Neural cell (in vitro differentiated cells): ENCODE measurements around the gene ATG9B.

ENCODE experiments used
- EP300 ChIP-seq: fragments of 450-650 bp; conservative IDR thresholded peaks from 2 replicates; pipeline ENCODE4 v1.6.1; 2014; ENCODE audit warnings: antibody characterized with exemption, mild to moderate bottlenecking, moderate library complexity; ENCODE audit not compliant: poor library complexity, severe bottlenecking
- EZH2 ChIP-seq: fragments of 200-600, 300-800 bp; shearing (Covaris generic), sonication (generic); IDR thresholded peaks from 2 replicates; pipeline ENCODE4 v1.6.1; 2014; ENCODE audit warnings: antibody characterized with exemption, low read length, borderline replicate concordance, mild to moderate bottlenecking; ENCODE audit not compliant: insufficient read depth, poor library complexity, severe bottlenecking
- POLR2AphosphoS5 ChIP-seq: IDR thresholded peaks from 2 replicates; pipeline ENCODE4 v1.6.1; 2012
- RAD21 ChIP-seq: fragments of 450-650 bp; conservative IDR thresholded peaks from 2 replicates; pipeline ENCODE4 v1.6.1; 2014; ENCODE audit warnings: antibody characterized with exemption, mild to moderate bottlenecking, moderate library complexity
- SMC3 ChIP-seq: fragments of 450-650 bp; conservative IDR thresholded peaks from 2 replicates; pipeline ENCODE4 v1.6.1; 2014; ENCODE audit warnings: antibody characterized with exemption, mild to moderate bottlenecking, moderate library complexity; ENCODE audit not compliant: poor library complexity
- TAF1 ChIP-seq: IDR thresholded peaks from 2 replicates; pipeline ENCODE4 v1.6.1; 2012; ENCODE audit warnings: low read depth
- TF ChIP-seq, protein P1 (sequence below): fragments of 450-650 bp; IDR thresholded peaks from 2 replicates; pipeline ENCODE4 v1.5.1; 2014; ENCODE audit warnings: antibody characterized with exemption, mild to moderate bottlenecking, moderate library complexity; ENCODE audit not compliant: poor library complexity, severe bottlenecking
- TF ChIP-seq, protein P2 (sequence below): IDR thresholded peaks from 2 replicates; pipeline ENCODE4 v1.6.1; 2012; ENCODE audit warnings: borderline replicate concordance

DNA sequence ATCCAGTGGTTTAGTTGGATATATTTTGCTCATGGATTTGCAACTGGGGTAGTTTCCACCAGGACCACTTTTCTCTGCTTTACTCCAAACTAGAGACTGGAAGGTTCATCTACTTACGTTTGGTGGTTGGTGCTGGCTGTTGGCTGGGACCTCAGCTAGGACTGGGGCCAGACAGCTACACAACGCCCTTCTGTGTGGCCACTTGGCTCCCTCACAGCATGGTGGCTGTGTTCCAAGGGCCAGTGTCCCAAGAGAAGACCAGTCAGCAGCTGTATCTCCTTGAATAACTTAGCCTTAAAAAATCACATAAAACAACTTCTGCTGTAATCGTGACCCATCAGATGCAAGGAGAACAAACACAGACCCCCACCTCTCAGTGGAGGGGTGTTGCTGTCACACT, 41.9 kb downstream of the ATG9B start:
- TF ChIP-seq POLR2AphosphoS5 (no peak), TAF1 (no peak), EP300 (no peak), SMC3 (no peak), EZH2 (no peak), RAD21 (no peak)
- TF ChIP-seq, protein P1, sequence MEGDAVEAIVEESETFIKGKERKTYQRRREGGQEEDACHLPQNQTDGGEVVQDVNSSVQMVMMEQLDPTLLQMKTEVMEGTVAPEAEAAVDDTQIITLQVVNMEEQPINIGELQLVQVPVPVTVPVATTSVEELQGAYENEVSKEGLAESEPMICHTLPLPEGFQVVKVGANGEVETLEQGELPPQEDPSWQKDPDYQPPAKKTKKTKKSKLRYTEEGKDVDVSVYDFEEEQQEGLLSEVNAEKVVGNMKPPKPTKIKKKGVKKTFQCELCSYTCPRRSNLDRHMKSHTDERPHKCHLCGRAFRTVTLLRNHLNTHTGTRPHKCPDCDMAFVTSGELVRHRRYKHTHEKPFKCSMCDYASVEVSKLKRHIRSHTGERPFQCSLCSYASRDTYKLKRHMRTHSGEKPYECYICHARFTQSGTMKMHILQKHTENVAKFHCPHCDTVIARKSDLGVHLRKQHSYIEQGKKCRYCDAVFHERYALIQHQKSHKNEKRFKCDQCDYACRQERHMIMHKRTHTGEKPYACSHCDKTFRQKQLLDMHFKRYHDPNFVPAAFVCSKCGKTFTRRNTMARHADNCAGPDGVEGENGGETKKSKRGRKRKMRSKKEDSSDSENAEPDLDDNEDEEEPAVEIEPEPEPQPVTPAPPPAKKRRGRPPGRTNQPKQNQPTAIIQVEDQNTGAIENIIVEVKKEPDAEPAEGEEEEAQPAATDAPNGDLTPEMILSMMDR, result no peak
- TF ChIP-seq, protein P2, sequence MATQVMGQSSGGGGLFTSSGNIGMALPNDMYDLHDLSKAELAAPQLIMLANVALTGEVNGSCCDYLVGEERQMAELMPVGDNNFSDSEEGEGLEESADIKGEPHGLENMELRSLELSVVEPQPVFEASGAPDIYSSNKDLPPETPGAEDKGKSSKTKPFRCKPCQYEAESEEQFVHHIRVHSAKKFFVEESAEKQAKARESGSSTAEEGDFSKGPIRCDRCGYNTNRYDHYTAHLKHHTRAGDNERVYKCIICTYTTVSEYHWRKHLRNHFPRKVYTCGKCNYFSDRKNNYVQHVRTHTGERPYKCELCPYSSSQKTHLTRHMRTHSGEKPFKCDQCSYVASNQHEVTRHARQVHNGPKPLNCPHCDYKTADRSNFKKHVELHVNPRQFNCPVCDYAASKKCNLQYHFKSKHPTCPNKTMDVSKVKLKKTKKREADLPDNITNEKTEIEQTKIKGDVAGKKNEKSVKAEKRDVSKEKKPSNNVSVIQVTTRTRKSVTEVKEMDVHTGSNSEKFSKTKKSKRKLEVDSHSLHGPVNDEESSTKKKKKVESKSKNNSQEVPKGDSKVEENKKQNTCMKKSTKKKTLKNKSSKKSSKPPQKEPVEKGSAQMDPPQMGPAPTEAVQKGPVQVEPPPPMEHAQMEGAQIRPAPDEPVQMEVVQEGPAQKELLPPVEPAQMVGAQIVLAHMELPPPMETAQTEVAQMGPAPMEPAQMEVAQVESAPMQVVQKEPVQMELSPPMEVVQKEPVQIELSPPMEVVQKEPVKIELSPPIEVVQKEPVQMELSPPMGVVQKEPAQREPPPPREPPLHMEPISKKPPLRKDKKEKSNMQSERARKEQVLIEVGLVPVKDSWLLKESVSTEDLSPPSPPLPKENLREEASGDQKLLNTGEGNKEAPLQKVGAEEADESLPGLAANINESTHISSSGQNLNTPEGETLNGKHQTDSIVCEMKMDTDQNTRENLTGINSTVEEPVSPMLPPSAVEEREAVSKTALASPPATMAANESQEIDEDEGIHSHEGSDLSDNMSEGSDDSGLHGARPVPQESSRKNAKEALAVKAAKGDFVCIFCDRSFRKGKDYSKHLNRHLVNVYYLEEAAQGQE, result no peak
